ENCODE results near the gene CHD9.
"Not testable (repeated sequence)": the region's sequence is repeated elsewhere in the genome, so short reads cannot be mapped to it uniquely, and the experiment has no call there.

Gene CHD9

GRCh38 chr16:53071748-53072301 lies 17.0 kb downstream of the CHD9 start:
- no peak for DNase-seq (ENCODE audit: low spot score)

DNA sequence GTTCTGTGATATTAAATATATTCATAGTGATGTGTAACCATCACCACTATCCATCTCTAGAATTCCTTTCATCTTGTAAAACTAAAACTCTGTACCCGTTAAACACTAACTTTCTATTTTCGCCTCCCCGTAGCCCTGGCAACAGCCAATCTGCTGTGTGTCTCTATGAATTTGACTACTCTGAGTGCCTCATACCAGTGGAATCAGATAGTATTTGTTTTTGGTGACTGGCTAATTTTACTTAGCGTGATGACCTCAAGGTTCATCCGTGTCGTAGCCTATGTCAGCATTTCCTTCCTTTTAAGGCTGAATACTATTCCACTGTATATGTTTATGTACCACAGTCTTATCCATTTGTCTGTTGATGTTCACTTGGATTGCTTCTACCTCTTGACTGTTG lies 18.2 kb downstream of the CHD9 start:
- no peak for DNase-seq (ENCODE audit: low spot score)

- not testable (repeated sequence) for DNase-seq (ENCODE audit: low spot score)
These were observed 19.5 kb downstream of the CHD9 start for GRCh38 chr16:53074296-53074695.

- DNase-seq (ENCODE audit: low spot score), result not testable (repeated sequence)
These were observed 20.7 kb downstream of the CHD9 start for GRCh38 chr16:53075461-53075860.

DNA sequence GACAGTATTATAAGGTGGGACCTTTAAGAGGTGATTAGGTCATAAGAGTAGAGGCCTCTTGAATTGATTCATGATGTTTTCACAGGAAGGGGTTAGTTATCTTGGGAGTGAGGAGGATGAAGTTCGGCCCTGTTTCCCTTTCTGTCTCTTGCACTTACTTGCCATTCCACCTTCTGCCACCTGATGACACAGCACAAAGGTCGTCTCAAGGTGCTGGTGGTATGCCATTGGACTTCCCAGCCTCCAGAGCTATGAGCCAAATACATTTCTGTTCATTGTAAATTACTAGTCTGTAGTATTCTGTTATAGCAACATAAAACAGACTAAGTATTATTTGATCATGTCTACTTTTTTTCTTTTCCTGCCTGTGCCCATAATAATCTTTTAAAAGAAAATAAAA lies 23.5 kb downstream of the CHD9 start:
- no peak for DNase-seq (ENCODE audit: low spot score)

GRCh38 chr16:53078765-53079485 lies 24.1 kb downstream of the CHD9 start:
- DNase-seq (ENCODE audit: low spot score), result no peak

DNA sequence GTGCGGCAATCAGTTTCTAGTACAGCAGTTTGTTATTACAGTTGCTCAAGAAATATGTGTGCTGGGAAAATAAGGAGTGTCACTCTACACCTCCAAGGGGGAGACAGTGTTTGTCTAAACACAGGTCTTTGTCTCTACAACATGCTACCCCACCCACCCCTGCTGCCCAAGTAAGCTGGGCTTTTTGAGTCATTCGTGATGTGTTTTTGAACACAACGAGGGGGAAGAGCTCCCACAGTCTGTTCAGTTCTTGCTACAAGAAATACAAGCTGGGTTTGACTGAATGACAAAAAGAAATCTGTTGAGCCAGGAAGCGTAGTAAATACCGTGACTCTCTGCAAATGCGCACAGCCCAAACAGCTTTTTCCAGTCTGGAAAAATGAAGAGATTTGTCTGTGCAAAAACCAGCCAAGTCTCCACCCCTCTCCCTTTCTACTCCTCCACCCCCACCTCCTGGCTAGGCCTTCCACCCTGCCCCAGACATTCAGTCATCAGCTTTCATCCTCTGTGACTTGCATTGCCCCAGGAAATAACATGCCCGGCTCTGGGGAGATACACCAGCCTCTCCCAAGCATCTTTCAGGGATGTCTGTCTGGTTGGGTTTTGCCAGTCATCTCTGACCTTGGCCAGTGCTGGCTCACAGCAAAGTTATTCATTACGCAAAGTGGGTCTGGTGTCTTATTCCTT lies 25.7 kb downstream of the CHD9 start:
- peak; percentile 78 for DNase-seq (ENCODE audit: low spot score)

- no peak for DNase-seq (ENCODE audit: low spot score)
These were observed 26.2 kb downstream of the CHD9 start for GRCh38 chr16:53081032-53081424.

DNA sequence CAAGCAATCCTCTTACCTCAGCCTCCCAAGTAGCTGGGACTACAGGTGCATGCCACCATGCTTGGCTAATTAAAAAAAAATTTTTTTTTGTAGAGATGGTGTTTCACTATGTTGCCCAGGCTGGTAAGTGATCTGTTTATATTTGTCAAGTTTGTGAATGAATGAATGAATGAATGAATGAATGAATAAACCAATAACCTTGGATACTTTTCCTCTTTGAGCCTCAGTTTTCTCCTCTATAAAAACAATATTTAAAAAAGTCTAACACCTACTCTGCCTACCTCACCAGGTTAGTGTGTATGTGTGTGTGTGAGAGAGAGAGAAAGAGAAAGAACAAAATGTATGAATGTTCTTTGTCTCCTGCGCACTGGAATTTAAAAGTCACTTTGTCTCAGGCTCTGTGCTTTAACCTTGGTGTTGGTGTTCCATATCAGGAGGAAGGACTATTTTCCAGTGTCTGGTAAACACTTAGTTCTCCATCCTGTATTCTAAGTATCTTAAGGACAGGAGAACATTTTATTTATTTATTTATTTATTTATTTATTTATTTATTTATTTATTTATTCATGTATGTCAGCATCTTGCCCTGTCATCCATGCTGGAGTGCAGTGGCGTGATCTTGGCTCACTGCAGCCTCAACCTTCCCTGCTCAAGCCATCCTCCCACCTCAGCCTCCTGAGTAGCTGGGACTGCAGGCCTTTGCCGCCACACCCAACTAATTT lies 27.1 kb downstream of the CHD9 start:
- DNase-seq (ENCODE audit: low spot score), result no peak

- no peak for DNase-seq (ENCODE audit: low spot score)
These were observed 27.7 kb downstream of the CHD9 start for GRCh38 chr16:53082509-53082908.

DNA sequence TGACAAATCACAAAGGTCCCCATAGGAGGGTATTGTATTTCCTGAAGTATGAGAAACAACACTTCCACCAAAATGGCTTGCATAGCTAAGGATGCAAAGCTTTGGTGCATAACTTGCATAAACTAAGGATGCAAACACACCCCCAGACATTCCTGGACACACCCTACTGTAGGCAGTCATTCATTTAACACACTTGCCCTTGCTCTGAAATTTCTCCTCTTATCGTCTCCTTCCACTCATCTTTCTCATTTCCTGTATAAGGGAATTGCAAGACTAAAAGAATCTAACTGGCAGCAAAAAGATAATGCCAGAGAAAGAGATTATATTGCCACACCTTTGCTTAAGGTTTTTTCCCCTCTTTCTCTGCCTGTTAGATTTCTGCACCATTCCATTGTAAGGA lies 28.3 kb downstream of the CHD9 start:
- no peak for DNase-seq (ENCODE audit: low spot score)

GRCh38 chr16:53084141-53084541 lies 29.4 kb downstream of the CHD9 start:
- peak; percentile 52 for DNase-seq (ENCODE audit: low spot score)

- DNase-seq (ENCODE audit: low spot score), result no peak
These were observed 30.0 kb downstream of the CHD9 start for GRCh38 chr16:53084746-53085334.

- no peak for DNase-seq (ENCODE audit: low spot score)
These were observed 30.6 kb downstream of the CHD9 start for GRCh38 chr16:53085369-53085843.

DNA sequence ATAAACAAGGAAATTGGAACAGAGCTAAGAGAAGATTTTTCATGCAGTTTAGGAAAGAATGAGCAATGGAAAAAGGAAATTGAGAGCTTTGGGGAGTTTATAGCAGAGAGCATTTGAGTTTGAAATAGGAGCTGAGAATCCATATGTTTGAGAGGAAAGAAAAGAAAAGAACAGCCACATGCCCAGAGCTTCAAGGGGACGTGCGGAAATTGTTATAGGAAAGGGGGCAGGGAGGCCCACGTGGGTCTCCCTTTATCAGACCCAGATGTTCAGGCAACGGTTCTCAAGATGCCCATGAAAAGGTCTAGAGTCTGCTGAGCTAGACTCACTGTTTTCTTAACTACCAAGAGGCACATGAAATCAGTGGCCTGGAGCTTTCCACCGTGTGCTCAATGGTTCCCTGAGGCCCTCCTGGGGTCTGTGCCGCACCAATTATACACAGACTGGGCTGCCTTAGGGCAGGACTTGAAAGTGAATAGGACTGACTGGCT lies 31.2 kb downstream of the CHD9 start:
- DNase-seq (ENCODE audit: low spot score), result no peak

DNA sequence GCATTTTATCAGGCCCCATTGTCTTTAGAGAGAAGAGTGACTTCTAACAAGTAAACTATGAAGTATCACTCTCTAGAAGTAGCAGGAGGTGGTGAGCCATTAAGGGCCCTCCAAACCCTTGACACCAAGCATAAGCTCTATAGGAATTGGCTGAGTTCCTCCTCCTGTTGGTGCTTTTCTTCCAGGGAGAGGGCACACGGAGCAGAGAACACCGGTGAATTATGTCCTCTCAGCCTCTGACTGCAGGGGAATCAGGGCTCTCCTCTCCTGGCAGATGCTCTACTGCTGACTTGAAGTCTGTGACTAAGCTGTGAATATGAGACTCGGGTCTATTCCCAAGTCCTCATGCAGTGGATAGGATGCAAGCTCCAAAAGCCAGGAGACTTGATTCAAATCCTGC lies 32.3 kb downstream of the CHD9 start:
- DNase-seq (ENCODE audit: low spot score), result no peak

DNA sequence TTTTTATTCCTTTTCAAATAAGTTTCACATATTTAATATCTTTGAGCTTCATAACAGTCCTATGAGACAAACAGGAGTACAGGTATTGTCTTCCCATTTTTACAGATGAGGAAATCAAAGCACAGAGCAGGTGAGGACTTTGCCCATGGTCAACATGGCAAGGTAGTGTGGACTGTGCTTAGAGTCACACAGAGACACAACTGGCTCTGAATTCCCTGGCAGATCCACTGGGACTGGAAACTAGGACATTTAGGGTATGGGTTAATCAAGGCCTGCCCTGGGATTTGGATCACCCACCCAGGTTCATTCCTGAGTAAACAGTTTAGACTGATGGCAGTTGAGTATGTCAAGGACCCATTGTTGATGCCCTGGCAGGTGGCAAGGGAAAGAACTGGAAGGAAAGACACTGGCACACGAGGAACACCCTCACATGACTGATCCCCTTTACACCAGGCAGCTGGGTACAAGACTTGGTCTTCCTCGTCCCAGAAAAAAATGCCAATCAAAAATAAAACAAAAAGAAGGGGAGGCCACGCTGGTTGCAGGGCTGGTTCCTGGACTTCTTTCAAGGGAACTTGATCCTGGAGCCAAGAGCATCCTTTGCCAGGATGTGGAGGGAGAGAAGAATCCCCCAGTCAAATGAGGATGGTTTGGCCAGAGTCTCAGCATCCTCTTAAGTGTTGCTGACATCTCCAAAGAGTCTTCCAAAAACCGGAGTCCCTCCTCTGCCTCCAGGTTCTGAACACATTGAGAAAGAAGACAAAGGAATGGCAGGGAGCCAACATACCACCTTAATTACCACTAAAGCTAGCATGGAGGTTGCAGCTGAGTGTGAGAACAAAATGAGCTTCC lies 34.9 kb downstream of the CHD9 start:
- DNase-seq (ENCODE audit: low spot score), result no peak

DNA sequence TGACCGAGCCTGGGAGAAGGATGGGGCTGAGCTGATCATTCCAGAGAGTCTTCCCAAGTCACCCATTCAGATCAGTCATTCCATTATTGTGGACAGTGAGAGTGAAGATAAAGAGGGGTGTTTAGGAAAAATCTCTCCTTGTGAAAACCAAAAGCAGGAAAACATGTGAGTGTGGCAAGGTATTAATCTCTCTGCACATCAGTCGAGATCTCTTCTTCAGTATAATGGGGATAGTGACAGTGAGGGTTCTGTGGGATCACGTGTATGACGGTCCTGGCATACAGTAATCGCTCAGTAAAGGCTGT lies 35.4 kb downstream of the CHD9 start:
- DNase-seq (ENCODE audit: low spot score), result no peak

- DNase-seq (ENCODE audit: low spot score), result peak; percentile 60
These were observed 36.0 kb downstream of the CHD9 start for GRCh38 chr16:53090591-53091411.

- DNase-seq (ENCODE audit: low spot score), result peak; percentile 78
These were observed 36.8 kb downstream of the CHD9 start for GRCh38 chr16:53091466-53092211.
